NCI-H2081 (cell line): ENCODE results near the gene KLHDC8B.
"Not testable (repeated sequence)": the region's sequence is repeated elsewhere in the genome, so short reads cannot be mapped to it uniquely, and the experiment has no call there.

Experiments
- DNase-seq, 2 experiments: peaks; one replicate each; lab custom pipeline; 2025; lab: John Stamatoyannopoulos, UW

The KLHDC8B gene

DNA sequence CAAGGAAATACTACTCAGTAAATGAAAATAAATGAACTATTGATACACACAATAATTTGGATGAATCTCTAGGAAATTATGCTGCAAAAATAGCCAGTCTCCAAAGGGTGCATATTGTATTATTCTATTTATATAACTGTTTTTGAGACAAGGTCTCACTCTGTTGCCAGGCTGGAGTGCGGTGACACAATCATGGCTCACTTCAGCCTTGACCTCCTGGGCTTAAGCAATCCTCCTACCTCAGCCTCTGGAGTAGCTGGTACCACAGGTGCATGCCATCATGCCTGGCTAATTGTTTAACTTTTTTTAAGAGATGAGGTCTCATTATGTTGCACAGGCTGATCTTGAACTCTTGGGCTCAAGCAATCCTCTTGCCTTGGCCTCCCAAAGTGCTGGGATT is 12.5 kb downstream of the KLHDC8B start:
- no peak for DNase-seq

DNA sequence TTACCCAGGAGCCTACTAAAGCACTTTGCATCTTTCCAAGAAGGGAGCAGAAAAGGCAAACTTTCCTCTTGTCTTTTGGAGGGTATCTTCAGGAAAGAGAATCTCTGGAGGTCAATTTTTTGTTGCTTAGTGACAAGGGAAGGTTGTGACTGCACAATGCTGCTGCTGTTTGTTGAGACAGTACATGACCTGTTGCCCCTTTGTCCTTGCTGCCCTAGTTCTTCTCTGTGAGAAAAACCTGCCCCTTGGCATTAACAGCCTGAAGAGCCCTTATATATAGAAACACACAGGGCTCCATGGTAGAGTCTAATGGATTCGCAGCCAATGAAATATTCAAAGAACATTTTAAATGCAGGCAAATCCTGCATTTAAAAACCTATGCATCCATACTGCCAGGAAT is 20.3 kb downstream of the KLHDC8B start:
- no peak for DNase-seq

DNA sequence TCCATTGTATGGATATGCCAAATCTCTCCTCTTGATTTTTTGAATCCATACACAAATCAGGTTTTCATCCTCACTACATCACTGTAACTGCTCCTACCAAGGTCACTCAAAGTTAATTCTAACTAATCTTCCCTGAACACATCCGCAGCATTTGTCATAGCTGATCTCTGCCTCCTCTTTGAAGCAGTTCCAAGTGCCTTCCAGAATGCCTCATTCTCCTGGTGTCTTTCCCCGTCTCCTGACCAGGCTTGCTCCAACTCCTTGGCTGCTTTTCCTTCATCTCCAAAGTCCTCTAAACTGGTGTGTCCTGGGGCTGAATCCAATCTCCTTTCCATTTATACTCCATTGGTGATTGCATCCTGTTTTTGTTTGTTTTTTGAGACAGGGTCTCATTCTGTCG is 26.8 kb downstream of the KLHDC8B start:
- no peak for DNase-seq

DNA sequence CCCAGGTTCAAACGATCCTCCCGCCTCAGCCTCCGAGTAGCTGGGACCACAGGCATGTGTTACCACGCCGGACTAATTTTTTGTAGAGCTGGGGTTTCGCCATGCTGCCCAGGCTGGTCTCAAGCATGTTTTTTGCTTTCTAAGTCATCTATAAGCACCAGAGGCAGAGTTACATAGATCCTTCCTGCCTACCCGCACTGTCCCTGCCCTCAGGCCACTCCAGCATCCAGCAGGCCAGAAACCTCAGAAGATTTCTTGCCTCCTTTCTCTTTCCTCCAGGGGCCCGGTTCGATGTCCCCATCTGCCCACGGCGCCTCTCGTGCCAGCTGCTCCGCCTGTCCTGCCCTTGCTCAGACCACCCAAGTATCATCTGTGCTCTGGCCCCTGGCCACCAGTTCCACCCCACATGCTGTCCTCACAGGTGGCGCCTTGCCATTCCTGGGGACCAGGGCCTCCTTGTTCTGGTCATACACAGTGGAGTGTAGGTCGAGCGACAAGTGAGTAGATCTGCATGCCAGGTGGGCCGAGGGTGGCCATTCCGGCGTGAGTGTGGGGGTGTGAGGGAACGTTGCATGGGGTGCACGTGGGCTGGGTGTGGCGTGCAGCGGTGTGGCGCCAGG is 27.3 kb downstream of the KLHDC8B start:
- DNase-seq, result no peak

DNA sequence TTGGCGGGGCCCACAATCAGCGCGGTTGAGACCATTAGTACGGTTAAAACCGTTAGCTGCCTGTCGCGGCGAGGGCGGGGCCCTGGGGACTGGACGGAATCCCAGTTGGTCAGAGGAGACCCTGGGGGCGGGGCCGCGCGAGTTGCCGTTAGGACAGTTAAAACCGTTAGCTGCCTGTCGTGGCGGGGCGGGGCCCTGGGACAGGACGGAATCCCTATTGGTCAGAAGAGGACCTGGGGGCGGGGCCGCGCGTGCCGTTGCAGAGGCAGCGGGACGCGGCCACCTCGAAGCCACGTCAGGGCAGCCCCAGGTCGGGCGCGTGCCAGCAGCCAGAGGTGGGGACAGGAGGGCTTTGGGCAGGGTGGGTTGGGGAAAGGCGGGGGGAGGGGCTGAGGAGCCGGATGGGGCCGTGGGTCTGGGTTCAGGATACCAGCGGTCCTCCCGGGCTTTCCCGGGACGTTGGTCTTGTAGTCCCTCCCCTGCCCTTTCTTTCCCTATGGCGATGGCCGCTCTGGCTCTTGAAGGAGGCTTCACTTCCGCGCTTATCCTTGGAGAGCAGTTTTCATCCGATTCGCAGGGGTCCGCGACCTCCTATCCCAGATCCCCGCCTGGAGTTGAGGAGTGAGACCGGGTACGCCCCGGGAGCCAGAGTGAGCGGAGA is 28.0 kb downstream of the KLHDC8B start:
- DNase-seq, result no peak

DNA sequence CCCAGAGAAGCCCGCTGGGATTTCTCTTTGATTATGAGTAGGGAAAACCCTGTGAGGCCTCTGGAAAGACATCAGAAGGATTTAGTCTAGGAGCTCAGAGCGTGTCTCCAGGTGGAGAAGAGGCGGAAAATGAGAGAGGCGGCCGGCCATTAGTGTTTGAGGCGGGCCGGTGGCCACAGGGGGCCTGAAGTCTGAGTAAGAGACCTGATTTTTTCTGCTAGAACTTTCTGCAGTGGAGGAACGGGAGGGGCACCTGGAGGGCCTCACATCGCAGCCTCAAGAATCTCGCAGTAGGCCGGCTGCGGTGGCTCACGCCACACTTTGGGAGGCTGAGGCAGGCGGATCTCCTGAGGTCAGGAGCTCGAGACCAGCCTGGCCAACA is 28.5 kb downstream of the KLHDC8B start:
- DNase-seq, result no peak

DNA sequence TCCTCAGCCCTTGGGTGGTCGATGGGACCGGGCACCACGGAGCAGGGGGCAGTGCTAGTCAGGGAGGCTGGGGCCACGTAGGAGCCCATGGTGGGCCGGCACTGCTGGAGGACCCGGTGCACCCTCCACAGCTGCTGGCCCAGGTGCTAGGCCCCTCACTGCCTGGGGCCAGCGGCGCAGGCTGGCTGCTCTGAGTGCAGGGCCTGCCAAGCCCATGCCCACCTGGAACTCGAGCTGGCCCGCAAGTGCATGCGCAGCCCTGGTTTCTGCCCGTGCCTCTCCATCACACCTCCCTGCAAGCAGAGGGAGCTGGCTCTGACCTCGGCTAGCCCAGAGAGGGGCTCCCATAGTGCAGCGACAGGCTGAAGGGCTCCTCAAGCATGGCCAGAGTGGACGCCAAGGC is 42.1 kb downstream of the KLHDC8B start:
- DNase-seq, result no peak

DNA sequence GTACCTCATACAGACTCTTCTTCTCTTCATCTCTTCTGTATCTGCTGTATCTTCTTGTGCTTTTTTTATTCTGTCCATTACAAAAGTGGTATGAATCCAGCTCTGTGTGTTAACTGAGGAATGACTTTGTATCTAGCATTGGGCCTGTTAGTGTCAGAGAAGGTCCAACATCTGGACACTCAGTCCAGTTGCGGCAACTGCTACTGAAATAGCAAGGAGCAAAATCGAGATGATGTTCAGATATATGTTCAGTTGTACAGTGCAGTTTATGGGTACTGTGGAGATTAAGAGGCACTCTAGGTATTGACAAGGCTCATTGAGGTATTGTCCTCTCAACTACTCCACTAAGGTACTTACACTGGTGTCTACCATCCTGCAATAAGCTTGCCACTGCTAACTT is 42.6 kb downstream of the KLHDC8B start:
- DNase-seq, result no peak

DNA sequence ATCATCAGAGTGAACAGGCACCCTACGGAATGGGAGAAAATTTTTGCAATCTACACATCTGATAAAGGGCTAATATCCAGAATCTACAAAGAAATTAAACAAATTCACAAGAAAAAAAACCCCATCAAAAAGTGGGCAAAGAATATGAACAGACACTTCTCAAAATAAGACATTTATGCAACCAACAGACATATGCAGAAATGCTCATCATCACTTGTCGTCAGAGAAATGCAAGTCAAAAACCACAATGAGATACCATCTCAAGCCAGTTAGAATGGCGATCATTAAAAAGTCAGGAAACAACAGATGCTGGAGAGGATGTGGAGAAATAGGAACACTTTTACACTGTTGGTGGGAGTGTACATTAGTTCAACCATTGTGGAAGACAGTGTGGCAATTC is 45.3 kb downstream of the KLHDC8B start:
- DNase-seq, result not testable (repeated sequence)

DNA sequence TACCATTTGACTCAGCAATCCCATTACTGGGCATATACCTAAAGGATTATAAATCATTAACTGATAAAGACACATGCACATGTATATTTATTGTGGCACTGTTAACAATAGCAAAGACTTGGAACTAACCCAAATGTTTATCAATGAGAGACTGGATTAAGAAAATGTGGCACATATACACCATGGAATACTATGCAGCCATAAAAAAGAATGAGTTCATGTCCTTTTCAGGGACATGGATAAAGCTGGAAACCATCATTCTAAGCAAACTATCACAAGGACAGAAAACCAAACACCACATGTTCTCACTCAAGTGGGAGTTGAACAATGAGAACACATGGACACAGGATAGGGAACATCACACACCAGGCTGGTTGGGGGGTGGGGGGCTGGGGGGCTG is 45.7 kb downstream of the KLHDC8B start:
- DNase-seq, result not testable (repeated sequence)

DNA sequence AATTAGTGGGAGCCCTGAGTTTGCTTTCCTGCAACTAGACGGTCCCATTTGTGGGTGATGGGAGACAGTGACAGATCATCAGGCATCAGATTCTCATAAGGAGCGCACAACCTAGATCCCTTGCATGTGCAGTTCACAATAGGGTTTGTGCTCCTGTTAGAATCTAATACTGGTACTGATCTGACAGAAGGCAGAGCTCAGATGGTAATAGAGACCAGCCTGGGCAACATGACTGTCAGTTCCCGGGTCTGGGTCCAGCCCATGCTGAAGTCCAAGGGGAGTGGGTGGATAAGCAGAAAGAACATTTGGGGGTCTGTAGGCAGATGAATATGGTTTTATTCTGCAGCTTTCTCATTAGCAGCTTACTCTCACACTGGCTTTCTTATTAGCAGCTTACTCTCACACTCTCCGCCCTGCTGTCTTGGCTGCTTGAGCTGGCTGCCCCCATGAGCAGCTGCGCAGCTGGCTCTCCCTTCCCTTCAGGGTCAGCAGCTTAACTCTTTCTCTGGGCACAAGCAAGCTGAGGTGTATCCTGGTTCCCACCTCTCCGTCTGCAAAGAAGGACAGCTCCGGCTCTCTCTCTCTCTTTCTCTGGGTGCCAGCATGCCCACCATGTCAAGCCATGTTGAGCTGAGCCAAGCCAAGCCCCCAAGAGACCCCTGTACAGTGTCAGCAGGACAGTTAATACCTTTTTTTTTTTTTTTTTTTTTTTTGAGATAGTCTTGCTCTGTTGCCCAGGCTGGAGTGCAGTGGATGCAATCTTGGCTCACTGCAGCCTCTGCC is 46.5 kb downstream of the KLHDC8B start:
- DNase-seq, result no peak

DNA sequence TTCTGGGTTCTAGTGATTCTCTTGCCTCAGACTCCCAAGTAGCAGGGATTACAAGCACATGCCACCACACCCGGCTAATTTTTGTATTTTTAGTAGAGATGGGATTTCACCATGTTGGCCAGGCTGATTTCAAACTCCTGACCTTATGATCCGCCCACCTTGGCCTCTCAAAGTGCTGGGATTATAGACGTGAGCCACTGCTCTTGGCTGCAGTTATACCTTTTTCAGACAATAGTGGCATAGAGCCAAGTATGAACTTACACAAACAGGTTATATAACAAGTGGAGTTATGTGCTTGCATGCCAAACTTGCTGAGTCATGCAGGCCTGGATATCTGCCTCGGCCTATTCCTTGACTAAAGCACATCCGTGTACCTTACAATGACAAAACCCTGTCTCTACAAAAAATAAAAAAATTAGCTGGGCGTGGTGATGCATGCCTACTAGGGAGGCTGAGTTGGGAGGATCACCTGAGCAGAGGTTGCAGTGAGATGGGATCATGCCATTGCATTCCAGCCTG is 47.1 kb downstream of the KLHDC8B start:
- peak in 1 of 2 experiments; percentile 25 for DNase-seq

DNA sequence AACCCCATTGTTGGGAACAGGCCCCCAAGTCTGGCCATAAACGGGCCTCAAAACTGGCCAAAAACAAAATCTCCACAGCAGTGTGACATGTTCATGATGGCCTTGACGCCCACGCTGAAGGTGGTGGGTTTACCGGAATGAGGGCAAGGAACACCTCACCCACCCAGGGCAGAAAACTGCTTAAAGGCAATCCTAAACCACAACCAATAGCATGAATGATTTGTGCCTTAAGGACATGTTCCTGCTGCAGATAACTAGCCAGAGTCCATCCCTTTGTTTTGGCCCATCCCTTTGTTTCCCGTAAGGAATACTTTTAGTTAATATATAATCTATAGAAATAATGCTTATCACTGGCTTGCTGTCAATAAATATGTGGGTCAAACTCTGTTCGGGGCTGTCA is 47.7 kb downstream of the KLHDC8B start:
- no peak for DNase-seq

DNA sequence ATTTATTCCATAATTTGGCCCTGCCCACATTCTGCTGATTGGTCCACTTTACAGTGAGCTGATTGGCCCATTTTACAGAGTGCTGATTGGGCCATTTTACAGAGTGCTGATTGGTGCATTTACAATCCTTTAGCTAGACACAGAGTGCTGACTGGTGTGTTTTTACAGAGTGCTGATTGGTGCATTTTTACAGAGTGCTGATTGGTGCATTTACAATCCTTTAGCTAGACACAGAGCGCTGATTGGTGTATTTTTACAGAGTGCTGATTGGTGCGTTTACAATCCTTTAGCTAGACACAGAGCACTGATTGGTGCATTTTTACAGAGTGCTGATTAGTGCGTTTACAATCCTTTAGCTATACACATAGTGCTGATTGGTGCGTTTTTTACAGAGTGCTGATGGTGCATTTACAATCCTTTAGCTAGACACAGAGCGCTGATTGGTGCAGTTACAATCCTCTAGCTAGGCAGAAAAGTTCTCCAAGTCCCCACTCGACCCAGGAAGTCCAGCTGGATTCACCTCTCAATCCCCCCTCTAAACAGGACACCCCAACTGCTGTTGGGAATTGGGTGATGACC is 49.7 kb downstream of the KLHDC8B start:
- DNase-seq, result not testable (repeated sequence)

DNA sequence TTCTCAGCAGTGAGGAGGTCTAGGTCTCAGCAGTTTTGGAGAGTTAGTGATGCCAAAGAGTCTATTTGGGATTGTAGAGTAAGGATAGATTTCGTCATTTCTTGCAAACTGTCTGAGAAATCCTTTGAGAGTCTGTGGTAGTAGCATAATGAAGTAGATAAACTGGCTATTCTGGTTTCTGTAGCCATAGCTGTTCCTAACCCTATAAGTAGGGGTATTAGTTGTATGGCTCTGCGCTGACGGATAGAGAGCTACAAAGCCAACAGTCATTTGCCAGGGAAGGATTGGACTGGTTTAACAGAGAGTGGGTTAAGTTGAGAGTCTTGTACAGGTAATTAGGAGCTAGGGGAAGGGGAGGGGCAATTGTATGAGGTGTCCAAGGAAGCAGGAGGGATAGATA is 50.6 kb downstream of the KLHDC8B start:
- DNase-seq, result no peak
